H9 (cell line): ENCODE data around the gene ARHGAP12. TPM values are rescaled to one million over a fixed set of nuclear protein-coding genes. Genes with fewer than 3 reads are reported as not detected.
A peak's percentile ranks its signal among the peaks of the same experiment; 100 is the strongest.

ENCODE experiments used
- DNase-seq: peaks from one replicate; pipeline ENCODE4 v3.0.0-alpha.2; 2017
- H2AFZ ChIP-seq: one replicate; pipeline ENCODE4 v1.6.1; 2013; ENCODE audit warnings: mild to moderate bottlenecking, low read length, control low read depth, moderate library complexity
- H2AK5ac ChIP-seq: 2 replicates; pipeline ENCODE4 v1.6.1; 2013; ENCODE audit warnings: low read length, control low read depth, mixed read lengths; ENCODE audit not compliant: insufficient read length
- H2BK120ac ChIP-seq: one replicate; pipeline ENCODE4 v1.6.1; 2013; ENCODE audit warnings: low read depth, mild to moderate bottlenecking, low read length, control low read depth, inconsistent platforms; ENCODE audit not compliant: poor library complexity, severe bottlenecking
- H2BK12ac ChIP-seq: 2 replicates; pipeline ENCODE4 v1.6.1; 2013; ENCODE audit warnings: low read length, control low read depth, mixed read lengths, low read depth; ENCODE audit not compliant: insufficient read length
- H2BK15ac ChIP-seq: 2 replicates; pipeline ENCODE4 v1.6.1; 2013; ENCODE audit warnings: low read depth, low read length, control low read depth
- H2BK20ac ChIP-seq: one replicate; pipeline ENCODE4 v1.6.1; 2013; ENCODE audit warnings: low read depth, mild to moderate bottlenecking, low read length, control low read depth, inconsistent platforms; ENCODE audit not compliant: poor library complexity, severe bottlenecking
- H2BK5ac ChIP-seq: 2 replicates; pipeline ENCODE4 v1.6.1; 2013; ENCODE audit warnings: low read length, control low read depth, mixed read lengths; ENCODE audit not compliant: insufficient read length
- H3K14ac ChIP-seq: 2 replicates; pipeline ENCODE4 v1.6.1; 2013; ENCODE audit warnings: low read length, control low read depth; ENCODE audit not compliant: insufficient read depth
- H3K18ac ChIP-seq: 2 replicates; pipeline ENCODE4 v1.6.1; 2013; ENCODE audit warnings: low read depth, mild to moderate bottlenecking, mixed read lengths, low read length, control low read depth; ENCODE audit not compliant: insufficient read length
- H3K23ac ChIP-seq: 2 replicates; pipeline ENCODE4 v1.6.1; 2013; ENCODE audit warnings: low read length, control low read depth, mixed read lengths, low read depth; ENCODE audit not compliant: insufficient read length
- H3K23me2 ChIP-seq: 2 replicates; pipeline ENCODE4 v1.6.1; 2013; ENCODE audit warnings: low read depth, mild to moderate bottlenecking, mixed read lengths, low read length, control low read depth; ENCODE audit not compliant: insufficient read length, poor library complexity, severe bottlenecking
- H3K27ac ChIP-seq: 2 replicates; pipeline ENCODE4 v1.5.1; 2013; ENCODE audit warnings: low read length, control low read depth, mixed read lengths, low read depth; ENCODE audit not compliant: insufficient read length
- H3K27me3 ChIP-seq: 2 replicates; pipeline ENCODE4 v1.6.1; 2013; ENCODE audit warnings: low read length, control low read depth, inconsistent platforms; ENCODE audit not compliant: insufficient read depth
- H3K4ac ChIP-seq: 2 replicates; pipeline ENCODE4 v1.6.1; 2013; ENCODE audit warnings: low read depth, mild to moderate bottlenecking, control low read depth, inconsistent platforms, low read length, moderate library complexity
- H3K4me1 ChIP-seq: 2 replicates; pipeline ENCODE4 v1.6.1; 2013; ENCODE audit warnings: low read length, control low read depth, inconsistent platforms; ENCODE audit not compliant: insufficient read depth
- H3K4me2 ChIP-seq: 2 replicates; pipeline ENCODE4 v1.6.1; 2013; ENCODE audit warnings: low read length, control low read depth, mixed read lengths; ENCODE audit not compliant: insufficient read length, insufficient read depth
- H3K56ac ChIP-seq: 2 replicates; pipeline ENCODE4 v1.6.1; 2013; ENCODE audit warnings: low read depth, mild to moderate bottlenecking, mixed read lengths, low read length, control low read depth; ENCODE audit not compliant: insufficient read length
- H3K79me1 ChIP-seq: 2 replicates; pipeline ENCODE4 v1.6.1; 2013; ENCODE audit warnings: low read depth, mild to moderate bottlenecking, moderate library complexity, low read length, control low read depth, inconsistent platforms; ENCODE audit not compliant: insufficient read depth, poor library complexity, severe bottlenecking
- H3K79me2 ChIP-seq: 2 replicates; pipeline ENCODE4 v1.6.1; 2013; ENCODE audit warnings: low read length, control low read depth, inconsistent platforms; ENCODE audit not compliant: insufficient read depth
- H3K9ac ChIP-seq: 2 replicates; pipeline ENCODE4 v1.6.1; 2013; ENCODE audit warnings: low read length, control low read depth, mixed read lengths; ENCODE audit not compliant: insufficient read length; ENCODE audit errors: extremely low read depth
- H3K9me3 ChIP-seq: one replicate; pipeline ENCODE4 v1.6.1; 2013; ENCODE audit warnings: low read depth, low read length, inconsistent platforms; ENCODE audit not compliant: control insufficient read depth
- H3T11ph ChIP-seq: one replicate; pipeline ENCODE4 v1.6.1; 2013; ENCODE audit warnings: mild to moderate bottlenecking, low read length, control low read depth, inconsistent platforms
- H4K20me1 ChIP-seq: one replicate; pipeline ENCODE4 v1.6.1; 2013; ENCODE audit not compliant: control insufficient read depth, insufficient read length, insufficient read depth
- H4K5ac ChIP-seq: 2 replicates; pipeline ENCODE4 v1.6.1; 2013; ENCODE audit warnings: low read depth, mild to moderate bottlenecking, mixed read lengths, low read length, control low read depth; ENCODE audit not compliant: insufficient read length
- H4K8ac ChIP-seq: replicated peaks from 2 replicates; pipeline ENCODE4 v1.6.1; 2013; ENCODE audit warnings: low read length, control low read depth, mixed read lengths, low read depth; ENCODE audit not compliant: insufficient read length
- H4K91ac ChIP-seq: 2 replicates; pipeline ENCODE4 v1.6.1; 2013; ENCODE audit warnings: low read depth, mild to moderate bottlenecking, moderate library complexity, mixed read lengths, low read length, control low read depth; ENCODE audit not compliant: insufficient read length
- H3K27ac Mint-ChIP-seq, 3 experiments: 2 replicates in 2 of 3; 3 replicates in 1 of 3; pipeline ENCODE4 v1.8.0; 2020 to 2021; ENCODE audit warnings: mixed read lengths in 3 of 3, mild to moderate bottlenecking in 1 of 3, moderate library complexity in 1 of 3
- H3K27me3 Mint-ChIP-seq: 2 replicates; pipeline ENCODE4 v1.8.0; 2021; ENCODE audit warnings: low read depth, mild to moderate bottlenecking, moderate library complexity, mixed read lengths
- H3K36me3 Mint-ChIP-seq, 3 experiments: 2 replicates in 2 of 3; 3 replicates in 1 of 3; pipeline ENCODE4 v1.8.0; 2020 to 2021; ENCODE audit warnings: low read depth in 3 of 3, mixed read lengths in 3 of 3; ENCODE audit not compliant: insufficient read depth in 1 of 3
- H3K4me1 Mint-ChIP-seq, 2 experiments: 2 replicates each; pipeline ENCODE4 v1.8.0; 2020; ENCODE audit warnings: mixed read lengths in 2 of 2
- H3K4me3 Mint-ChIP-seq, 2 experiments: 2 replicates in 1 of 2; 3 replicates in 1 of 2; pipeline ENCODE4 v1.8.0; 2020 to 2021; ENCODE audit warnings: mild to moderate bottlenecking in 2 of 2, mixed read lengths in 2 of 2, moderate library complexity in 1 of 2
- H3K9me3 Mint-ChIP-seq, 2 experiments: 2 replicates in 1 of 2; 3 replicates in 1 of 2; pipeline ENCODE4 v1.8.0; 2020; ENCODE audit warnings: mild to moderate bottlenecking in 2 of 2, mixed read lengths in 2 of 2, moderate library complexity in 1 of 2
- total RNA-seq: library from RNA; stranded (reverse); gene quantifications from 2 replicates; pipeline ENCODE4 v1.2.1, GENCODE V29; 2021
- TF ChIP-seq, protein P1 (sequence below): fragments of 200-600 bp; sonication (generic); conservative IDR thresholded peaks from 3 replicates; pipeline ENCODE4 v1.8.0; 2021; ENCODE audit warnings: antibody characterized with exemption, mild to moderate bottlenecking

The ARHGAP12 gene
- total RNA-seq, 1 experiment from 2014 or later = 34.3 TPM

DNA sequence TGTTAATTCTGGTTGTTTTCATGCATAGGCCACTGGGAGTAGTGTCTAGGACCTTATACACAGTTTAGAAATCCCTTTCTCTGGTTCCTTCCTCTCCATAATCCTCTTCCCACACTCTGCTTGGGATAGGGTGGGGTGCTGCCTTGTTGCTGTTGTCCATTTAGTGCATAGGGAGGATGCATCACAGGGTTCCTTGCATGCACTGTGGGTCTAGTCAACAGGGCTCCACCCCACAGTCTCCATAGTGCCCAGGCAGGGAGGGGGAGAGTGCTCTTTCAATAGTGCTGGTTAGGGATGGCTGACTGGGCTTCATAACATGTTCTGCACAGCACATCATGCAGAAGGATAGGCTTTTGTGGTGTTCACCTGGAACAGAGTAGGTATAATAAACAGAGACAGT lies 81.1 kb downstream of the ARHGAP12 start:
- Histone ChIP-seq H4K8ac (no peak overlapping the region), H2BK12ac (no peak overlapping the region), H4K5ac (no peak overlapping the region), H3K23me2 (no peaks in the 10 kb centered on the region), H3K18ac (no peak overlapping the region), H3K27me3 (no peaks in the 10 kb centered on the region), H2BK5ac (no peak overlapping the region), H4K91ac (no peak overlapping the region), H2BK20ac (no peak overlapping the region), H3K79me2 (no peaks in the 10 kb centered on the region), H3T11ph (no peak overlapping the region), H3K23ac (no peak overlapping the region), H2AFZ (no peak overlapping the region), H3K56ac (no peak overlapping the region), H3K14ac (no peak overlapping the region), H3K79me1 (no peaks in the 10 kb centered on the region), H3K9me3 (no peaks in the 10 kb centered on the region), H2AK5ac (no peak overlapping the region), H3K4me2 (no peak overlapping the region), H3K4ac (no peak overlapping the region), H2BK120ac (no peak overlapping the region), H2BK15ac (no peak overlapping the region), H4K20me1 (no peaks in the 10 kb centered on the region), H3K4me1 (no peaks in the 10 kb centered on the region; the same call in 1 of the 2 replicates), H3K27ac (no peak overlapping the region), H3K9ac (no peak overlapping the region)
- no peak for DNase-seq
- Mint-ChIP-seq H3K27me3 (no peaks in the 10 kb centered on the region), H3K27ac (peak overlapping the region in 1 of 3 experiments; percentile 80; a peak in 1 of 7 replicates), H3K4me1 (peaks cover 0 to 8% of the 10 kb centered on the region in 2 experiments; a peak in 2 of 4 replicates), H3K4me3 (no peak overlapping the region), H3K9me3 (no peaks in the 10 kb centered on the region), H3K36me3 (peaks cover 0 to 3% (median 0%) of the 10 kb centered on the region in 3 experiments; a peak in 1 of 7 replicates)
- TF ChIP-seq, protein P1, sequence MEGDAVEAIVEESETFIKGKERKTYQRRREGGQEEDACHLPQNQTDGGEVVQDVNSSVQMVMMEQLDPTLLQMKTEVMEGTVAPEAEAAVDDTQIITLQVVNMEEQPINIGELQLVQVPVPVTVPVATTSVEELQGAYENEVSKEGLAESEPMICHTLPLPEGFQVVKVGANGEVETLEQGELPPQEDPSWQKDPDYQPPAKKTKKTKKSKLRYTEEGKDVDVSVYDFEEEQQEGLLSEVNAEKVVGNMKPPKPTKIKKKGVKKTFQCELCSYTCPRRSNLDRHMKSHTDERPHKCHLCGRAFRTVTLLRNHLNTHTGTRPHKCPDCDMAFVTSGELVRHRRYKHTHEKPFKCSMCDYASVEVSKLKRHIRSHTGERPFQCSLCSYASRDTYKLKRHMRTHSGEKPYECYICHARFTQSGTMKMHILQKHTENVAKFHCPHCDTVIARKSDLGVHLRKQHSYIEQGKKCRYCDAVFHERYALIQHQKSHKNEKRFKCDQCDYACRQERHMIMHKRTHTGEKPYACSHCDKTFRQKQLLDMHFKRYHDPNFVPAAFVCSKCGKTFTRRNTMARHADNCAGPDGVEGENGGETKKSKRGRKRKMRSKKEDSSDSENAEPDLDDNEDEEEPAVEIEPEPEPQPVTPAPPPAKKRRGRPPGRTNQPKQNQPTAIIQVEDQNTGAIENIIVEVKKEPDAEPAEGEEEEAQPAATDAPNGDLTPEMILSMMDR = no peak
